ENCODE data around the gene SLC44A4. TPM values are rescaled to one million over a fixed set of nuclear protein-coding genes. Genes with fewer than 3 reads are reported as not detected.

Gene SLC44A4
- total RNA-seq, 1 experiment from 2014 or later = 3.1 TPM

- no peak for TF ChIP-seq ZNF532 (CRISPR knock-in tag; IDR thresholded peaks at IDR 0.05; ENCODE audit: borderline replicate concordance)
- no peak for TF ChIP-seq IRF1 (CRISPR knock-in tag; IDR thresholded peaks at IDR 0.05)
- no peak for TF ChIP-seq STAT6 (CRISPR knock-in tag; conservative IDR thresholded peaks at IDR 0.05; ENCODE audit: low read depth)
- TF ChIP-seq SMAD4 (CRISPR knock-in tag; IDR thresholded peaks at IDR 0.05) = no peak
- TF ChIP-seq NFATC4 (CRISPR knock-in tag; IDR thresholded peaks at IDR 0.05) = no peak
- TF ChIP-seq MXD4 (CRISPR knock-in tag; IDR thresholded peaks at IDR 0.05; ENCODE audit: borderline replicate concordance) = no peak
- no peak for TF ChIP-seq ZNF317 (CRISPR knock-in tag; IDR thresholded peaks at IDR 0.05; ENCODE audit: borderline replicate concordance, low read depth)
- no peak for TF ChIP-seq JAZF1 (CRISPR knock-in tag; IDR thresholded peaks at IDR 0.05)
- TF ChIP-seq RORB (CRISPR knock-in tag; IDR thresholded peaks at IDR 0.05) = no peak
These were observed 1.8 kb upstream of the SLC44A4 start (continued) for GRCh38 chr6:31880616-31881015.

- POLR2A ChIA-PET = no interaction called here
- peaks cover 38% of the 10 kb centered on the region for H3K36me3 Mint-ChIP-seq
- peaks cover 6% of the 10 kb centered on the region for H3K4me1 Mint-ChIP-seq
- TF ChIP-seq KAT7 (CRISPR knock-in tag; IDR thresholded peaks at IDR 0.05; ENCODE audit: borderline replicate concordance) (no peak), E2F4 (CRISPR knock-in tag; IDR thresholded peaks at IDR 0.05; ENCODE audit: borderline replicate concordance, low read depth) (no peak), AR (CRISPR knock-in tag; IDR thresholded peaks at IDR 0.05) (no peak), TCF7 (CRISPR knock-in tag; IDR thresholded peaks at IDR 0.05; ENCODE audit: low read depth) (no peak), PRRX2 (CRISPR knock-in tag; IDR thresholded peaks at IDR 0.05) (no peak), ZBTB43 (CRISPR knock-in tag; IDR thresholded peaks at IDR 0.05) (no peak), EMX1 (CRISPR knock-in tag; IDR thresholded peaks at IDR 0.05) (no peak), CDX4 (CRISPR knock-in tag; IDR thresholded peaks at IDR 0.05; ENCODE audit: borderline replicate concordance) (no peak), ETV6 (CRISPR knock-in tag; IDR thresholded peaks at IDR 0.05) (no peak), ZNF423 (CRISPR knock-in tag; IDR thresholded peaks at IDR 0.05) (no peak), ZNF416 (CRISPR knock-in tag; IDR thresholded peaks at IDR 0.05) (no peak)
These were observed 1.1 kb upstream of the SLC44A4 start for GRCh38 chr6:31879901-31880300.

More at GRCh38 chr6:31879901-31880300, 1.1 kb upstream of the SLC44A4 start:
- CTCF ChIA-PET = interaction anchor here (2.1 kb wide), 1 partner anchor 9 kb away, joined by 7 read pairs; no protein-coding TSS in a partner anchor
- DNase-seq (ENCODE audit: low spot score) (no peak), ATAC-seq (no peak)
- Mint-ChIP-seq H3K27me3 (ENCODE audit: low read depth) (no peaks in the 10 kb centered on the region), H3K27ac (no peak overlapping the region; the same call in 1 of the 2 replicates), H3K9me3 (no peaks in the 10 kb centered on the region), H3K4me3 (no peak overlapping the region)

Measured in WTC11 (cell line).